Neuronal stem cell (in vitro differentiated cells): ENCODE data around the gene SLITRK2.

Experiments used
- DNase-seq: peaks from one replicate; pipeline ENCODE4 v3.0.0-alpha.2; 2013; ENCODE audit warnings: low spot score
- H2AFZ ChIP-seq: one replicate; pipeline ENCODE4 v1.6.1; 2013; ENCODE audit warnings: mild to moderate bottlenecking, low read length, inconsistent platforms
- H2AK5ac ChIP-seq: 2 replicates; pipeline ENCODE4 v1.6.1; 2013; ENCODE audit warnings: low read depth, mild to moderate bottlenecking, inconsistent platforms, low read length, moderate library complexity, mixed read lengths
- H2BK120ac ChIP-seq: 2 replicates; pipeline ENCODE4 v1.6.1; 2013; ENCODE audit warnings: low read depth, mild to moderate bottlenecking, inconsistent platforms, low read length, moderate library complexity, mixed read lengths
- H2BK12ac ChIP-seq: one replicate; pipeline ENCODE4 v1.6.1; 2013; ENCODE audit warnings: low read length, inconsistent platforms
- H2BK15ac ChIP-seq: 2 replicates; pipeline ENCODE4 v1.6.1; 2013; ENCODE audit warnings: mild to moderate bottlenecking, low read length, inconsistent platforms, mixed read lengths
- H2BK5ac ChIP-seq: one replicate; pipeline ENCODE4 v1.6.1; 2013; ENCODE audit warnings: inconsistent platforms, mild to moderate bottlenecking, low read length, moderate library complexity
- H3K14ac ChIP-seq: one replicate; pipeline ENCODE4 v1.6.1; 2013; ENCODE audit warnings: low read length, inconsistent platforms
- H3K18ac ChIP-seq: 2 replicates; pipeline ENCODE4 v1.6.1; 2013; ENCODE audit warnings: low read length, inconsistent platforms
- H3K23ac ChIP-seq: 2 replicates; pipeline ENCODE4 v1.6.1; 2013; ENCODE audit warnings: low read depth, mild to moderate bottlenecking, mixed read lengths, low read length, inconsistent platforms; ENCODE audit not compliant: poor library complexity
- H3K27ac ChIP-seq: replicated peaks from 3 replicates; pipeline ENCODE4 v1.5.1; 2013; ENCODE audit warnings: low read length, inconsistent platforms
- H3K27me3 ChIP-seq, 3 experiments: 2 replicates each; pipeline ENCODE4 v1.6.1; 2013; ENCODE audit warnings: low read length in 3 of 3, mild to moderate bottlenecking in 2 of 3, inconsistent platforms in 1 of 3, low read depth in 1 of 3, mixed read lengths in 1 of 3, moderate library complexity in 1 of 3; ENCODE audit not compliant: control insufficient read depth in 3 of 3, insufficient read depth in 3 of 3
- H3K36me3 ChIP-seq, 2 donors: replicated peaks in 1 of 2; 2 replicates each; pipeline ENCODE4 v1.6.1; 2013; ENCODE audit warnings: low read length in 2 of 2; ENCODE audit not compliant: control insufficient read depth in 2 of 2, insufficient read depth in 2 of 2
- H3K4ac ChIP-seq: 2 replicates; pipeline ENCODE4 v1.6.1; 2013; ENCODE audit warnings: inconsistent platforms, mild to moderate bottlenecking, low read length, moderate library complexity
- H3K4me1 ChIP-seq, 2 donors: 1 replicate in 1 of 2; 2 replicates in 1 of 2; pipeline ENCODE4 v1.6.1; 2013; ENCODE audit warnings: low read length in 2 of 2, low read depth in 1 of 2; ENCODE audit not compliant: control insufficient read depth in 2 of 2, insufficient read depth in 1 of 2
- H3K4me2 ChIP-seq: one replicate; pipeline ENCODE4 v1.6.1; 2013; ENCODE audit warnings: mild to moderate bottlenecking, low read length, inconsistent platforms; ENCODE audit not compliant: insufficient read depth, poor library complexity, severe bottlenecking
- H3K4me3 ChIP-seq, 2 donors: 2 replicates each; pipeline ENCODE4 v1.5.1; 2013; ENCODE audit warnings: low read length in 2 of 2, mild to moderate bottlenecking in 2 of 2, inconsistent platforms in 1 of 2, moderate library complexity in 1 of 2
- H3K79me1 ChIP-seq: one replicate; pipeline ENCODE4 v1.6.1; 2013; ENCODE audit warnings: low read depth, mild to moderate bottlenecking, inconsistent platforms, low read length, moderate library complexity
- H3K9ac ChIP-seq: one replicate; pipeline ENCODE4 v1.6.1; 2013; ENCODE audit warnings: mild to moderate bottlenecking, low read depth, low read length, inconsistent platforms; ENCODE audit not compliant: poor library complexity
- H3K9me3 ChIP-seq, 2 donors: replicated peaks in 1 of 2; 2 replicates each; pipeline versions ENCODE3 to v1.6.1; 2013; ENCODE audit warnings: low read length in 2 of 2, mild to moderate bottlenecking in 2 of 2, inconsistent platforms in 1 of 2, low read depth in 1 of 2, mixed read lengths in 1 of 2, moderate library complexity in 1 of 2; ENCODE audit not compliant: control insufficient read depth in 2 of 2, insufficient read depth in 1 of 2
- H4K8ac ChIP-seq: one replicate; pipeline ENCODE4 v1.6.1; 2013; ENCODE audit warnings: low read depth, mild to moderate bottlenecking, inconsistent platforms, low read length, moderate library complexity
- H4K91ac ChIP-seq: one replicate; pipeline ENCODE4 v1.6.1; 2013; ENCODE audit warnings: low read length, low read depth, mild to moderate bottlenecking, inconsistent platforms; ENCODE audit not compliant: poor library complexity
- WGBS, 2 donors: extraction: QIAGEN DNeasy Blood & Tissue Kit; methylation state at CpG; one replicate each; pipeline ENCODE4 v1.1.7; 2013; ENCODE audit warnings: missing lambda C conversion rate in 2 of 2, mixed read lengths in 1 of 2; ENCODE audit not compliant: insufficient read length in 2 of 2, insufficient replicate concordance in 1 of 2; ENCODE audit errors: extremely low coverage in 2 of 2; 5-methylcytosine and 5-hydroxymethylcytosine counted together

SLITRK2 gene

DNA sequence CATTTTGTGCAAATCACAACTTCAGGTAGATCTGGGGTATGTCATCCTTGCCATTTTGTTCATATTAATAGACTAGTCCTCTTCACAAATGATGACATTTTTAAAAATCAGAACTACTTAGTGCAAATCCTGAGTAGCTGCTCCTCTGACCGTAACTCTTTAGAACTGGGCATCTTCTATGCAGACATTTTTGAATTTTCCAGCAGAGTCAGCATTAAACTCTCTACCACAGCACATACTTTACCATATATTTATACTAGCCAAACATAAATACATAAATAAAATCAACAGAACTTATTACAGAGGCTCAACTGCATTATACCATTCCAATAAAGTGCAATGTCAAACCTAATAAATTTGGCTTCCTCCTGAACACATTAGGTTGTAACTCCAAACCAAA is 4.5 kb upstream of the SLITRK2 start:
- Histone ChIP-seq H2BK12ac (no peak overlapping the region), H4K91ac (no peak overlapping the region), H2BK5ac (no peak overlapping the region), H3K79me1 (no peaks in the 10 kb centered on the region), H3K4ac (no peak overlapping the region), H3K18ac (no peak overlapping the region), H2BK120ac (no peak overlapping the region), H3K4me3 (no peak overlapping the region), H3K14ac (no peak overlapping the region), H3K27me3 (peaks cover 0 to 26% (median 17%) of the 10 kb centered on the region in 3 experiments), H3K4me1 (no peaks in the 10 kb centered on the region), H3K4me2 (no peak overlapping the region), H2AFZ (no peak overlapping the region), H3K36me3 (no peaks in the 10 kb centered on the region), H2AK5ac (no peak overlapping the region), H4K8ac (no peak overlapping the region), H2BK15ac (no peak overlapping the region), H3K9ac (no peak overlapping the region), H3K27ac (no peak overlapping the region), H3K23ac (no peak overlapping the region), H3K9me3 (no peaks in the 10 kb centered on the region)
- no peak for DNase-seq
- no CpG with 5 or more reads among the region's 1 CpG for WGBS, 2 donors

DNA sequence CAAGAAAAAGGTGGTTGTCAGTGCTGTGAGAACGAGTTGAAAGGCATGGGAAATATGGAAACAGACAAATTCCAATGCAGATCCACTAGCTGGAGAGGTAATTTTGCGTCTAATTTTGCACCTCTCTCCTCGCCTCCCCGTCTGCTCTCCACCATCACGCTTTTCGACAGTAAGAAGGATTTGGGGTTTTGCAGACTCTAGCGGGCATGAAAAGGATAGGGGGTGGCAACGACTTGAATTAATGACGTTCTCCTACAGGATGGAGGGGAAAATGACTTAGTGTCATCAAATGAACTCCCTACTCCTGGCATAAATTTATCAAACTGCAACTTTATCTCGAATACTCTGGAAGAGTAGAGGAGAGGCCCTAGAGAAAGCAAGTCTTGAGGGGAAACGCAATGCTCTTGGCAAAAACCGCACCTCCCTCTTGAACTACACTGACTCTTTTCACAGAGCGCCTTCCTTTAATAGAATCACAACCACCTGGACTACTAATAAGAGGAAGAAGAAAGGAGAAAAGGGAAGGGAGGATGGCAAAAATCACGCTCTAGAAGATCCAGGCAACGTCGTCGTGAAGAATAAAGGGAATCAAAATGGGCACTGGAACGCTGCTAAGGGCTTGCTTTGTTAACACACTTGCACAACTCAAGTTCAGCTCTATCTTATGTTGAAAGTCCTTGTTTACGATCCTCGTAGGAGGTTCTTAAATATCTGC is 871 bp upstream of the SLITRK2 start:
- no peak overlapping the region for H2AK5ac ChIP-seq
- no peak overlapping the region for H2BK120ac ChIP-seq
- H3K4me3 ChIP-seq, result no peak overlapping the region
- H3K18ac ChIP-seq, result no peak overlapping the region
- no peaks in the 10 kb centered on the region for H3K9me3 ChIP-seq
- H3K36me3 ChIP-seq, result no peaks in the 10 kb centered on the region
- no peak overlapping the region for H3K14ac ChIP-seq
- peak overlapping the region; percentile 57 for H3K4me2 ChIP-seq
- no peak overlapping the region for H4K91ac ChIP-seq
- no peak overlapping the region for H2BK5ac ChIP-seq
- WGBS, 2 donors, result no CpG with 5 or more reads among the region's 20 CpGs
- H3K4ac ChIP-seq, result no peak overlapping the region
- H2BK15ac ChIP-seq, result no peak overlapping the region
- peaks cover 0 to 58% (median 38%) of the 10 kb centered on the region in 3 experiments for H3K27me3 ChIP-seq
- H3K9ac ChIP-seq, result no peak overlapping the region
- no peak overlapping the region for H3K23ac ChIP-seq
- H3K27ac ChIP-seq, result no peak overlapping the region
- no peak overlapping the region for H2BK12ac ChIP-seq
- H2AFZ ChIP-seq, result no peak overlapping the region
- DNase-seq, result no peak
- H3K79me1 ChIP-seq, result no peaks in the 10 kb centered on the region
- H3K4me1 ChIP-seq, result no peaks in the 10 kb centered on the region
- H4K8ac ChIP-seq, result no peak overlapping the region

GRCh38 chrX:145818186-145819113 is 821 bp downstream of the SLITRK2 start:
- no CpG with 5 or more reads among the region's 70 CpGs for WGBS, 2 donors
- Histone ChIP-seq H4K91ac (no peak overlapping the region), H3K14ac (no peak overlapping the region), H3K18ac (peak overlapping the region; percentile 17), H3K27ac (no peak overlapping the region), H3K4ac (no peak overlapping the region), H3K23ac (no peak overlapping the region), H3K79me1 (no peaks in the 10 kb centered on the region), H2BK15ac (no peak overlapping the region), H3K27me3 (peaks cover 0 to 74% (median 50%) of the 10 kb centered on the region in 3 experiments), H3K9ac (peak overlapping the region; percentile 70), H3K4me3 (peak overlapping the region in 1 of 2 donors; percentile 84), H3K4me2 (peak overlapping the region; percentile 80), H4K8ac (no peak overlapping the region), H2AFZ (peak overlapping the region; percentile 40), H2BK12ac (peak overlapping the region; percentile 41), H2AK5ac (no peak overlapping the region), H3K36me3 (no peaks in the 10 kb centered on the region), H3K4me1 (no peaks in the 10 kb centered on the region), H2BK120ac (no peak overlapping the region), H3K9me3 (no peaks in the 10 kb centered on the region), H2BK5ac (no peak overlapping the region)
- DNase-seq, result no peak

GRCh38 chrX:145820825-145821224 is 3.2 kb downstream of the SLITRK2 start:
- H3K4ac ChIP-seq, result no peak overlapping the region
- no peak overlapping the region for H2BK120ac ChIP-seq
- H3K36me3 ChIP-seq, result no peaks in the 10 kb centered on the region
- H2AK5ac ChIP-seq, result no peak overlapping the region
- H2BK15ac ChIP-seq, result no peak overlapping the region
- H3K4me1 ChIP-seq, result no peaks in the 10 kb centered on the region
- H3K4me2 ChIP-seq, result no peak overlapping the region
- no peak overlapping the region for H3K14ac ChIP-seq
- H3K4me3 ChIP-seq, result no peak overlapping the region
- H4K91ac ChIP-seq, result no peak overlapping the region
- WGBS, 2 donors, result no CpG with 5 or more reads among the region's 1 CpG
- H3K23ac ChIP-seq, result no peak overlapping the region
- no peak overlapping the region for H3K9ac ChIP-seq
- no peak overlapping the region for H2AFZ ChIP-seq
- H2BK5ac ChIP-seq, result no peak overlapping the region
- H3K18ac ChIP-seq, result no peak overlapping the region
- H4K8ac ChIP-seq, result no peak overlapping the region
- H3K27ac ChIP-seq, result no peak overlapping the region
- H3K79me1 ChIP-seq, result no peaks in the 10 kb centered on the region
- no peak overlapping the region for H2BK12ac ChIP-seq
- no peak for DNase-seq
- H3K9me3 ChIP-seq, result no peaks in the 10 kb centered on the region
- H3K27me3 ChIP-seq, result peaks cover 0 to 74% (median 48%) of the 10 kb centered on the region in 3 experiments
